ENCODE measurements around the gene DAP3.
"Not testable (repeated sequence)": the region's sequence is repeated elsewhere in the genome, so short reads cannot be mapped to it uniquely, and the experiment has no call there.

DAP3 gene

GRCh38 chr1:155740995-155741394, 52.1 kb downstream of the DAP3 start:
- Histone ChIP-seq H3K27me3 (ENCODE audit: control insufficient read depth, insufficient read depth, low read length) (no peaks in the 10 kb centered on the region), H3K9me3 (ENCODE audit: control insufficient read depth, low read length) (no peaks in the 10 kb centered on the region), H3K9ac (no peak overlapping the region), H3K4me3 (ENCODE audit: low read depth, low read length) (no peak overlapping the region), H3K27ac (no peak overlapping the region), H2AFZ (no peak overlapping the region), H3K36me3 (ENCODE audit: control insufficient read depth, insufficient read depth, low read length) (no peaks in the 10 kb centered on the region), H3K79me2 (no peaks in the 10 kb centered on the region), H3K4me2 (ENCODE audit: low read length) (no peak overlapping the region), H3K4me1 (no peaks in the 10 kb centered on the region)
- TF ChIP-seq, protein P1, sequence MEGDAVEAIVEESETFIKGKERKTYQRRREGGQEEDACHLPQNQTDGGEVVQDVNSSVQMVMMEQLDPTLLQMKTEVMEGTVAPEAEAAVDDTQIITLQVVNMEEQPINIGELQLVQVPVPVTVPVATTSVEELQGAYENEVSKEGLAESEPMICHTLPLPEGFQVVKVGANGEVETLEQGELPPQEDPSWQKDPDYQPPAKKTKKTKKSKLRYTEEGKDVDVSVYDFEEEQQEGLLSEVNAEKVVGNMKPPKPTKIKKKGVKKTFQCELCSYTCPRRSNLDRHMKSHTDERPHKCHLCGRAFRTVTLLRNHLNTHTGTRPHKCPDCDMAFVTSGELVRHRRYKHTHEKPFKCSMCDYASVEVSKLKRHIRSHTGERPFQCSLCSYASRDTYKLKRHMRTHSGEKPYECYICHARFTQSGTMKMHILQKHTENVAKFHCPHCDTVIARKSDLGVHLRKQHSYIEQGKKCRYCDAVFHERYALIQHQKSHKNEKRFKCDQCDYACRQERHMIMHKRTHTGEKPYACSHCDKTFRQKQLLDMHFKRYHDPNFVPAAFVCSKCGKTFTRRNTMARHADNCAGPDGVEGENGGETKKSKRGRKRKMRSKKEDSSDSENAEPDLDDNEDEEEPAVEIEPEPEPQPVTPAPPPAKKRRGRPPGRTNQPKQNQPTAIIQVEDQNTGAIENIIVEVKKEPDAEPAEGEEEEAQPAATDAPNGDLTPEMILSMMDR (IDR thresholded peaks at IDR 0.05): no peak

- no peaks in the 10 kb centered on the region for H3K79me2 ChIP-seq
- no peak overlapping the region for H3K4me3 ChIP-seq (ENCODE audit: low read depth, low read length)
- no peak overlapping the region for H3K27ac ChIP-seq
- no peak overlapping the region for H3K4me2 ChIP-seq (ENCODE audit: low read length)
- H2AFZ ChIP-seq: no peak overlapping the region
- H3K9me3 ChIP-seq (ENCODE audit: control insufficient read depth, low read length): no peaks in the 10 kb centered on the region
- H3K4me1 ChIP-seq: no peaks in the 10 kb centered on the region
- no peaks in the 10 kb centered on the region for H3K27me3 ChIP-seq (ENCODE audit: control insufficient read depth, insufficient read depth, low read length)
- H3K9ac ChIP-seq: no peak overlapping the region
- TF ChIP-seq, protein P1 (IDR thresholded peaks at IDR 0.05): no peak
- H3K36me3 ChIP-seq (ENCODE audit: control insufficient read depth, insufficient read depth, low read length): no peaks in the 10 kb centered on the region
Observed at GRCh38 chr1:155741908-155742307, 53.0 kb downstream of the DAP3 start.

GRCh38 chr1:155744711-155745283, 55.9 kb downstream of the DAP3 start:
- H3K4me2 ChIP-seq (ENCODE audit: low read length): peak overlapping the region; percentile 91
- peak overlapping the region; percentile 84 for H3K4me3 ChIP-seq (ENCODE audit: low read depth, low read length)
- peak overlapping the region; percentile 42 for H3K27ac ChIP-seq
- no peaks in the 10 kb centered on the region for H3K9me3 ChIP-seq (ENCODE audit: control insufficient read depth, low read length)
- H3K27me3 ChIP-seq (ENCODE audit: control insufficient read depth, insufficient read depth, low read length): no peaks in the 10 kb centered on the region
- TF ChIP-seq, protein P1 (IDR thresholded peaks at IDR 0.05): no peak
- H2AFZ ChIP-seq: peak overlapping the region; percentile 97
- H3K36me3 ChIP-seq (ENCODE audit: control insufficient read depth, insufficient read depth, low read length): no peaks in the 10 kb centered on the region
- H3K9ac ChIP-seq: no peak overlapping the region
- no peaks in the 10 kb centered on the region for H3K4me1 ChIP-seq
- no peaks in the 10 kb centered on the region for H3K79me2 ChIP-seq

- Histone ChIP-seq H3K4me3 (ENCODE audit: low read depth, low read length) (peak overlapping the region; percentile 84), H3K4me2 (ENCODE audit: low read length) (peak overlapping the region; percentile 91), H2AFZ (peak overlapping the region; percentile 97), H3K27ac (peak overlapping the region; percentile 42)
- not testable (repeated sequence) for H3K27me3 ChIP-seq (ENCODE audit: control insufficient read depth, insufficient read depth, low read length); H3K79me2 ChIP-seq; H3K36me3 ChIP-seq (ENCODE audit: control insufficient read depth, insufficient read depth, low read length); H3K9me3 ChIP-seq (ENCODE audit: control insufficient read depth, low read length); H3K9ac ChIP-seq; H3K4me1 ChIP-seq
Observed at GRCh38 chr1:155745284-155746228, 56.7 kb downstream of the DAP3 start.

DNA sequence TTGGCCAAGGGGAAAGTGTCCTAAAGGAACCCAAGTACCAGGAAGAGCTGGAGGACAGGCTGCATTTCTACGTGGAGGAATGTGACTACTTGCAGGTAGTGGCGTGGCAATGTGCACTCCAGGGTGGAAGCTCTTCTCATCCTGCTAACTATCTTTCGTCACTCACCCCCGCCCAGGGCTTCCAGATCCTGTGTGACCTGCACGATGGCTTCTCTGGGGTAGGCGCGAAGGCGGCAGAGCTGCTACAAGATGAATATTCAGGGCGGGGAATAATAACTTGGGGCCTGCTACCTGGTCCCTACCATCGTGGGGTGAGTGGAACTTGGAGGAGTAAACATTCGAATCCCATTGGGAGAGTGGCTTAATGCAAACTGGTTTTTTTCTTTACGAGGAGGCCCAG, 58.7 kb downstream of the DAP3 start:
- H3K36me3 ChIP-seq (ENCODE audit: control insufficient read depth, insufficient read depth, low read length); H3K4me1 ChIP-seq; H3K27me3 ChIP-seq (ENCODE audit: control insufficient read depth, insufficient read depth, low read length): not testable (repeated sequence)

DNA sequence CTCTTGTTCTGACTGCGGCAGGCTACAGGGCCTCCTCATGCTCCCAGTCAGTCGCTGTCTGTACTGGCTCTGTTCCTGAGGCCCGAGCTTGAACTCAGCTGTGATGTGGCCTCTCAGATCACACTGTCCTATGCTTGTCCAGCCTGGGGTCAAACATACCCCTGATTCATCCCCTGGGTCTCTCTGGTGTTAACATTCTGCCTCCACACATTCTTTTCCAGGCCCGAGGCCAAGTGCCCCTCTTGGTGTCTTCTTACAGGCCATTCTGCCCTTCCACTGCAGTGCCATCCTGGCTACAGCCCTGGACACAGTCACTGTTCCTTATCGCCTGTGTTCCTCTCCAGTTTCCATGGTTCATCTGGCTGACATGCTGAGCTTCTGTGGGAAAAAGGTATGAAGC, 59.2 kb downstream of the DAP3 start:
- not testable (repeated sequence) for H3K4me2 ChIP-seq (ENCODE audit: low read length); H3K79me2 ChIP-seq; H3K4me3 ChIP-seq (ENCODE audit: low read depth, low read length); H3K27me3 ChIP-seq (ENCODE audit: control insufficient read depth, insufficient read depth, low read length); H3K36me3 ChIP-seq (ENCODE audit: control insufficient read depth, insufficient read depth, low read length); H3K9me3 ChIP-seq (ENCODE audit: control insufficient read depth, low read length); H2AFZ ChIP-seq; H3K4me1 ChIP-seq; H3K27ac ChIP-seq; H3K9ac ChIP-seq

More for the DNA sequence above, 58.7 kb downstream of the DAP3 start:
- H3K27ac ChIP-seq; H3K4me2 ChIP-seq (ENCODE audit: low read length); H2AFZ ChIP-seq; H3K4me3 ChIP-seq (ENCODE audit: low read depth, low read length); H3K79me2 ChIP-seq; H3K9me3 ChIP-seq (ENCODE audit: control insufficient read depth, low read length); H3K9ac ChIP-seq: not testable (repeated sequence)

- not testable (repeated sequence) for H3K36me3 ChIP-seq (ENCODE audit: control insufficient read depth, insufficient read depth, low read length); H3K27me3 ChIP-seq (ENCODE audit: control insufficient read depth, insufficient read depth, low read length); H3K4me1 ChIP-seq; H3K4me2 ChIP-seq (ENCODE audit: low read length); H3K79me2 ChIP-seq; H3K27ac ChIP-seq; H2AFZ ChIP-seq; H3K9me3 ChIP-seq (ENCODE audit: control insufficient read depth, low read length); H3K4me3 ChIP-seq (ENCODE audit: low read depth, low read length); H3K9ac ChIP-seq
Observed at GRCh38 chr1:155759017-155759416, 70.1 kb downstream of the DAP3 start.

All from parathyroid adenoma (tissue), 2 donors.